Hepatocyte (in vitro differentiated cells): ENCODE measurements around the gene RIMKLA. TPM values are rescaled to one million over a fixed set of nuclear protein-coding genes. Genes with fewer than 3 reads are reported as not detected.

Source experiments
- DNase-seq: peaks from one replicate; pipeline ENCODE4 v3.0.0-alpha.2; 2016; ENCODE audit warnings: low spot score
- H2AFZ ChIP-seq: fragments of 200-600 bp; sonication (generic); 2 replicates; pipeline ENCODE4 v1.6.0; 2016; ENCODE audit warnings: antibody characterized with exemption, mild to moderate bottlenecking
- H3K27ac ChIP-seq: fragments of 200-600 bp; sonication (generic); 2 replicates; pipeline ENCODE4 v1.5.1; 2016; ENCODE audit warnings: mild to moderate bottlenecking
- H3K27me3 ChIP-seq: fragments of 200-600 bp; sonication (generic); 2 replicates; pipeline ENCODE4 v1.6.1; 2016
- H3K36me3 ChIP-seq: fragments of 200-600 bp; sonication (generic); replicated peaks from 2 replicates; pipeline ENCODE4 v1.5.1; 2016; ENCODE audit warnings: low read depth; ENCODE audit not compliant: insufficient read depth
- H3K4me1 ChIP-seq: fragments of 200-600 bp; sonication (generic); 2 replicates; pipeline ENCODE4 v1.5.1; 2016; ENCODE audit warnings: mild to moderate bottlenecking, moderate library complexity; ENCODE audit not compliant: insufficient read depth
- H3K4me2 ChIP-seq: fragments of 200-600 bp; sonication (generic); 2 replicates; pipeline ENCODE4 v1.6.0; 2016
- H3K4me3 ChIP-seq: fragments of 200-600 bp; sonication (generic); 2 replicates; pipeline ENCODE4 v1.5.1; 2016; ENCODE audit warnings: mild to moderate bottlenecking
- H3K79me2 ChIP-seq: fragments of 200-600 bp; sonication (generic); 2 replicates; pipeline ENCODE4 v1.6.0; 2017; ENCODE audit warnings: mild to moderate bottlenecking
- H3K9me2 ChIP-seq: fragments of 200-600 bp; sonication (generic); replicated peaks from 2 replicates; pipeline ENCODE4 v1.6.0; 2017; ENCODE audit warnings: mild to moderate bottlenecking; ENCODE audit not compliant: insufficient read depth
- H3K9me3 ChIP-seq: fragments of 200-600 bp; sonication (generic); 2 replicates; pipeline ENCODE4 v1.5.1; 2016; ENCODE audit warnings: low read depth, mild to moderate bottlenecking
- H4K20me1 ChIP-seq: fragments of 200-600 bp; sonication (generic); 2 replicates; pipeline ENCODE4 v1.6.0; 2016; ENCODE audit warnings: mild to moderate bottlenecking; ENCODE audit not compliant: insufficient read depth, poor library complexity, severe bottlenecking
- EZH2 ChIP-seq: fragments of 200-600 bp; sonication (generic); IDR thresholded peaks from 2 replicates; pipeline ENCODE4 v1.6.1; 2016; ENCODE audit warnings: antibody characterized with exemption, mild to moderate bottlenecking, borderline replicate concordance
- EZH2phosphoT487 ChIP-seq: fragments of 200-600 bp; sonication (generic); IDR thresholded peaks from one replicate; pipeline ENCODE4 v1.6.1; 2018; ENCODE audit warnings: antibody characterized with exemption, mild to moderate bottlenecking, low read depth, moderate library complexity; ENCODE audit not compliant: unreplicated experiment, severe bottlenecking
- WGBS: methylation state at CpG from one replicate; pipeline ENCODE4 v1.1.6; 2016; ENCODE audit warnings: low lambda C conversion rate; ENCODE audit errors: missing lambda C conversion rate; 5-methylcytosine and 5-hydroxymethylcytosine counted together
- polyA plus RNA-seq: library from polyadenylated mRNA; unstranded; fragments of >200 nt; fragmentation: Nextera tagmentation; extraction: Ambion mirVana; gene quantifications from 2 replicates; pipeline ENCODE4 v1.2.1, GENCODE V29; 2016
- total RNA-seq: library from RNA; depleted of rRNA; stranded (reverse); fragments of >200 nt; gene quantifications from 2 replicates; pipeline ENCODE4 v1.2.3, GENCODE V29; 2014
- TF ChIP-seq, protein P1 (sequence below): fragments of 200-600 bp; sonication (generic); IDR thresholded peaks from 2 replicates; pipeline ENCODE4 v1.5.1; 2016; ENCODE audit warnings: antibody characterized with exemption, mild to moderate bottlenecking; ENCODE audit not compliant: poor library complexity

The RIMKLA gene
- total and polyA plus RNA-seq, 2 experiments from 2014 or later, result 0.66 to 1.1 TPM

DNA sequence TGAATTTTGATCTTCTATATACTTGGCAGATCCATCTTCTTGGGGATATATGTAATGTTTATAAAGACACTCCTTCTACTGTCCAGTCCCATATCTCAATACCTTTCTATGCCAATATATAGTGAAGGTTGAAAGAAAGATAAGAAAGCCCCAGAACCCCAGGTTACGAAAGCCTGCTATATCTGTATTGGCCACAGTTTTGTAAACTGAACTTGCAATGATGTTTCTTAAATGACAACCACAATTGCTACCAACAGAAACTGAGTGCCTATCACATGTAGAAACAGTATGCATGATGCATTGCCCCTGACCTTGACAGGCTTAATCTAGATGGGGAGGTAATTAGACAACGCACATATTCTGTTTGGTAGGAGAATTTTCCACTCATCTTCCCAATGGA is 7.8 kb upstream of the RIMKLA start:
- H3K79me2 ChIP-seq, result no peaks in the 10 kb centered on the region
- TF ChIP-seq, protein P1, sequence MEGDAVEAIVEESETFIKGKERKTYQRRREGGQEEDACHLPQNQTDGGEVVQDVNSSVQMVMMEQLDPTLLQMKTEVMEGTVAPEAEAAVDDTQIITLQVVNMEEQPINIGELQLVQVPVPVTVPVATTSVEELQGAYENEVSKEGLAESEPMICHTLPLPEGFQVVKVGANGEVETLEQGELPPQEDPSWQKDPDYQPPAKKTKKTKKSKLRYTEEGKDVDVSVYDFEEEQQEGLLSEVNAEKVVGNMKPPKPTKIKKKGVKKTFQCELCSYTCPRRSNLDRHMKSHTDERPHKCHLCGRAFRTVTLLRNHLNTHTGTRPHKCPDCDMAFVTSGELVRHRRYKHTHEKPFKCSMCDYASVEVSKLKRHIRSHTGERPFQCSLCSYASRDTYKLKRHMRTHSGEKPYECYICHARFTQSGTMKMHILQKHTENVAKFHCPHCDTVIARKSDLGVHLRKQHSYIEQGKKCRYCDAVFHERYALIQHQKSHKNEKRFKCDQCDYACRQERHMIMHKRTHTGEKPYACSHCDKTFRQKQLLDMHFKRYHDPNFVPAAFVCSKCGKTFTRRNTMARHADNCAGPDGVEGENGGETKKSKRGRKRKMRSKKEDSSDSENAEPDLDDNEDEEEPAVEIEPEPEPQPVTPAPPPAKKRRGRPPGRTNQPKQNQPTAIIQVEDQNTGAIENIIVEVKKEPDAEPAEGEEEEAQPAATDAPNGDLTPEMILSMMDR, result no peak
- no peak for TF ChIP-seq EZH2phosphoT487
- TF ChIP-seq EZH2, result no peak
- 85% methylated on average over 2 of the region's 2 CpGs for WGBS
- H3K9me2 ChIP-seq, result no peaks in the 10 kb centered on the region
- H3K36me3 ChIP-seq, result no peaks in the 10 kb centered on the region
- no peaks in the 10 kb centered on the region for H4K20me1 ChIP-seq
- H3K4me1 ChIP-seq, result no peaks in the 10 kb centered on the region
- H3K27ac ChIP-seq, result no peak overlapping the region
- DNase-seq, result no peak
- H3K4me3 ChIP-seq, result no peak overlapping the region
- no peaks in the 10 kb centered on the region for H3K27me3 ChIP-seq
- H2AFZ ChIP-seq, result no peak overlapping the region
- H3K9me3 ChIP-seq, result no peaks in the 10 kb centered on the region
- H3K4me2 ChIP-seq, result no peak overlapping the region

DNA sequence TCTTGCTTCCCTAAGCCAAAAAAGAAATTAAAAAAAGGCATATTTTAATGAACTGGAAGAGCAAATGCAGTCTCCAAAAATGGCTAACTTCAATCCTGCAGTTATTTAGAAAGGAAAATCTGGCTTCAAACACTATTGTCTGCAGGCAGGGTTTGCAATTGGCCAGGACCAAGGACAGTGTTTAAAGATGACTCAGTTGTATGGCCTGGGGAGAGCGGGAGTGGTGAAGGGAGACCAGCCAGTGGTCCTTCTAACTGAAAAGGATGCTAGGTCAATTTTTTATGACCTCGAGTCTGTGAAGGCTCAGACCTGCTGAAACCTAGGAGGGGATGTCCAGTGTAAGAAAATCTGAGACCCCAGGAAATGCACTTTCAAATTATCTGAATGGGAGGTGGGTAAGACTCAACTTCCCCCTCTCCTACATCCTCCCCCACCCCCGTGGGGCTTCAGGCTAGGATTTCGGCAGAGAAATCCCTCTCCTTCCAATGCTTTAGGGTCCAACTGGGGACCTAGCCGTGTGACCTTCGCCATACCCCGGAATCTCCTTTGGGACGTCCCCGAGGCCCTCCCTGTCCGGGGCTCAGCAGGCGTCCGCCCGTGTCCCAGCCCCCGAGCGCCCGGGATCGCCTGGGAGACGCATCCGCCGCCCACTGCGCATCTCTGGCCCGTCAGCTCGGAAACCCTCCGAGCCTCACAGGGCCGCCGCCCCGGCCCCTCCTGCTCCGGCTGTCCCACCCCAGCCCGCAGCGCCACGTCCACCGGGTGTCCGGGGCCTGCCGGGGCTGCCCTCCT is 602 bp upstream of the RIMKLA start:
- Histone ChIP-seq H4K20me1 (no peaks in the 10 kb centered on the region), H3K79me2 (no peaks in the 10 kb centered on the region), H3K27me3 (peaks cover 43% of the 10 kb centered on the region), H3K4me1 (peaks cover 4% of the 10 kb centered on the region), H3K4me2 (peak overlapping the region; percentile 97), H3K27ac (no peak overlapping the region), H3K4me3 (peak overlapping the region; percentile 77), H2AFZ (peak overlapping the region; percentile 76), H3K36me3 (no peaks in the 10 kb centered on the region), H3K9me2 (no peaks in the 10 kb centered on the region), H3K9me3 (no peaks in the 10 kb centered on the region)
- 2% methylated on average over 17 of the region's 34 CpGs for WGBS
- TF ChIP-seq, protein P1, result no peak
- no peak for TF ChIP-seq EZH2phosphoT487
- no peak for TF ChIP-seq EZH2
- peak; percentile 59 for DNase-seq

- 21% methylated on average over 8 of the region's 8 CpGs for WGBS
- TF ChIP-seq, protein P1, result no peak
- TF ChIP-seq EZH2, result peak; percentile 30
- peak overlapping the region; percentile 71 for H2AFZ ChIP-seq
- peaks cover 4% of the 10 kb centered on the region for H3K4me1 ChIP-seq
- peak overlapping the region; percentile 77 for H3K4me3 ChIP-seq
- H3K36me3 ChIP-seq, result no peaks in the 10 kb centered on the region
- no peaks in the 10 kb centered on the region for H3K9me3 ChIP-seq
- H3K9me2 ChIP-seq, result no peaks in the 10 kb centered on the region
- no peaks in the 10 kb centered on the region for H4K20me1 ChIP-seq
- H3K27me3 ChIP-seq, result peaks cover 43% of the 10 kb centered on the region
- H3K79me2 ChIP-seq, result no peaks in the 10 kb centered on the region
- H3K27ac ChIP-seq, result no peak overlapping the region
- peak overlapping the region; percentile 97 for H3K4me2 ChIP-seq
- DNase-seq, result no peak
Observed at GRCh38 chr1:42381280-42381673, 685 bp downstream of the RIMKLA start.
